ENCODE data around the gene PRPF8.
"Not testable (repeated sequence)": the region's sequence is repeated elsewhere in the genome, so short reads cannot be mapped to it uniquely, and the experiment has no call there.

The PRPF8 gene

DNA sequence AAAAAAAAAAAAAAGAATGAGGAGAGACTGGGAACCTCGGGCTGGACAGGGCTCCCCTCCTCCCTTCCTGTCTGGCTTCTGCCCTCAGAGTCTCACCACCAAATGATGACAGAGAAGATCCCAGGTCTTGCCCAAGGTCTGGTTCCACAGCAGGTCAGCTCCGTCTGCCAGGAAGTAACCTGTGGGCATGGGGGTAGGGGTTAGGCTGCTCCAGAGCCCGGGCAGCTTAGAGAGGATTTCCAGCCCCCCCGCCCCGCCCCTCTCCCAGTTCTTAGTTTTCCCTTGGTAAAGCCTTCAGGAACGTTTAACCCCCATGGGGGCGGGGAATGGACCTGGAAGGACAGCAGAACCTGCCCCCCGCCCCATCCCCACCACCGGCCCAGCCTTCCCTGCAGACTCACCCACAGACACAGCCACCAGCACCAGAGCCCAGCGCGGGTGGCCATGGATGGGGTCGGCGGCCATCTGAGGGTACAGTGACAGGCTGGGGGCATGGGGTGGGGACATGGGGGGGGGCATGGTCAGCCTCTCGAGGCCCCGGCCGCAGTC, 24.8 kb upstream of the PRPF8 start:
- Histone ChIP-seq H3K27ac (ENCODE audit: low read depth, low read length, severe bottlenecking) (no peak overlapping the region), H3K4me1 (ENCODE audit: control insufficient read depth, insufficient read depth, low read length, poor library complexity, severe bottlenecking) (peaks cover 42% of the 10 kb centered on the region), H3K36me3 (ENCODE audit: control insufficient read depth, insufficient read depth, low read length) (peaks cover 36% of the 10 kb centered on the region), H3K4me3 (ENCODE audit: extremely low read depth, insufficient read depth, low read length, poor library complexity, severe bottlenecking) (peak overlapping the region; percentile 49), H3K9me3 (ENCODE audit: control insufficient read depth, low read length) (no peaks in the 10 kb centered on the region)
- 0 to 41% methylated on average over 1 to 4 of the region's 16 CpGs for WGBS, 2 experiments (ENCODE audit: insufficient coverage in 2 of 2)

DNA sequence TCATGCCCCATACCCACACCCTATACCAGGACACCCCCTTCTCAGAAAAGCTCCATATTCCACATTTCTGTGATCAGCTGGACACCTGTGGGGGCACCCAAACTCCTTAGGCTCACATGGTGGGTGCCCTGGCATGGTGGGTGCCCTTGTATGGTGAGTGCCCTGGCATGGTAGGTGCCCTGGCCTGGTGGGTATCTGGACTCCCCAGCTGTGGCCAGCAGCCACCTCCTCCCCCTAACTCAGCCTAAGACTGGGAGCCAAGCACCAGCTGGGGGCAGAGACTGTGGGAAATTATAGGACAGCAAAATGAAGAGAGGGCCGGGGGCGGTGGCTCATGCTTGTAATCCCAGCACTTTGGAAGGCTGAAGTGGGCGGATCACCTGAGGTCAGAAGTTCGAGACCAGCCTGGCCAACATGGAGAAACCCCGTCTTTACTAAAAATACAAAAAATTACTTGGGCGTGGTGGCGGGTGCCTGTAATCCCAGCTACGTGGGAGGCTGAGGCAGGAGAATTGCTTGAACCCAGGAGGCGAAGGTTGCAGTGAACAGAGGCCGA, 24.2 kb upstream of the PRPF8 start:
- not testable (repeated sequence) for H3K27ac ChIP-seq (ENCODE audit: low read depth, low read length, severe bottlenecking); H3K9me3 ChIP-seq (ENCODE audit: control insufficient read depth, low read length); H3K4me3 ChIP-seq (ENCODE audit: extremely low read depth, insufficient read depth, low read length, poor library complexity, severe bottlenecking)
- Histone ChIP-seq H3K36me3 (ENCODE audit: control insufficient read depth, insufficient read depth, low read length) (peaks cover 30% of the 10 kb centered on the region), H3K4me1 (ENCODE audit: control insufficient read depth, insufficient read depth, low read length, poor library complexity, severe bottlenecking) (peaks cover 41% of the 10 kb centered on the region)
- 97 to 98% methylated on average over 7 to 9 of the region's 10 CpGs for WGBS, 2 experiments (ENCODE audit: insufficient coverage in 2 of 2)

DNA sequence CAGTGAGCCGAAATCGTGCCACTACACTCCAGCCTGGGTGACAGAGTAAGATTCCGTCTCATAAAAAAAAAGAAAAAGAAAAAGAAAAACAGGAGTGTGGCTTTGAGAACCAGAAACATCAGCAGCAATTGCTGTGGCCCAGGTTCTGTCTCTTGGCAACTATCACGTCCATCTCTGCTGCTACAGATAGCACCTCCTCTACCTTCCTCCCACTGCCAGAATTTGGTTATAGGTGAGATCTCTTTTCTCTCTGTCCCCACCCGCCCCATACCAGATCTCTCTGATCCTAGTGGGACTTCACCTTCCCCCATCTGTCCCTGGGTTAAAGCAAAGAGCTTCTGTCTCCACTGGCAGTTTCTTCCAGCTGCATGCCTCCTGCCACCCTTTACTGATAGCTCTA, 22.4 kb upstream of the PRPF8 start:
- Histone ChIP-seq H3K4me3 (ENCODE audit: extremely low read depth, insufficient read depth, low read length, poor library complexity, severe bottlenecking) (no peak overlapping the region), H3K27ac (ENCODE audit: low read depth, low read length, severe bottlenecking) (no peak overlapping the region), H3K36me3 (ENCODE audit: control insufficient read depth, insufficient read depth, low read length) (peaks cover 12% of the 10 kb centered on the region), H3K4me1 (ENCODE audit: control insufficient read depth, insufficient read depth, low read length, poor library complexity, severe bottlenecking) (peaks cover 23% of the 10 kb centered on the region), H3K9me3 (ENCODE audit: control insufficient read depth, low read length) (no peaks in the 10 kb centered on the region)
- WGBS, 2 experiments (ENCODE audit: insufficient coverage in 2 of 2): 76 to 95% methylated on average over 3 to 4 of the region's 5 CpGs

GRCh38 chr17:1705004-1705403, 20.3 kb upstream of the PRPF8 start:
- H3K4me3 ChIP-seq (ENCODE audit: extremely low read depth, insufficient read depth, low read length, poor library complexity, severe bottlenecking): no peak overlapping the region
- H3K9me3 ChIP-seq (ENCODE audit: control insufficient read depth, low read length): no peaks in the 10 kb centered on the region
- WGBS, 2 experiments (ENCODE audit: insufficient coverage in 2 of 2): 85 to 91% methylated on average over 7 of the region's 7 CpGs
- H3K36me3 ChIP-seq (ENCODE audit: control insufficient read depth, insufficient read depth, low read length): no peaks in the 10 kb centered on the region
- H3K27ac ChIP-seq (ENCODE audit: low read depth, low read length, severe bottlenecking): no peak overlapping the region
- H3K4me1 ChIP-seq (ENCODE audit: control insufficient read depth, insufficient read depth, low read length, poor library complexity, severe bottlenecking): peaks cover 6% of the 10 kb centered on the region

DNA sequence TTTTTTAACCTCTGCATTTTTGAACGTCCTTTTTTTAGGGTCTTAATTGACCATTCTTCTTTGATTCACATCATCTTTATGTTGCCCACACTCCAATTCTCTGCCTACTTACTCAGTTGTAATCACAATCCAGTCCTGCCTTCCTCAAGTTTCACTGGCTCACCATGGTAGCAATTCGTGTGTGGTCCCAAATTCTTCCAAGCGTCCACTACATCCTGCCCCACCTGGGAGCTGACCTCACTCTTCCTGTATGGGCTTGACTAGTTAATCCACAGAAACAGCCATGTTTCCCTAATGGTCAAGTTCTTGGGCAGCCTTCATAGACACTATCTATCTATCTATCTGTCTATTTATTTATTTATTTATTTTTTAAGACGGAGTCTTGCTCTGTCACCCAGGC, 18.4 kb upstream of the PRPF8 start:
- no peaks in the 10 kb centered on the region for H3K9me3 ChIP-seq (ENCODE audit: control insufficient read depth, low read length)
- no peaks in the 10 kb centered on the region for H3K36me3 ChIP-seq (ENCODE audit: control insufficient read depth, insufficient read depth, low read length)
- no peak overlapping the region for H3K27ac ChIP-seq (ENCODE audit: low read depth, low read length, severe bottlenecking)
- 70 to 75% methylated on average over 3 of the region's 4 CpGs for WGBS, 2 experiments (ENCODE audit: insufficient coverage in 2 of 2)
- no peak overlapping the region for H3K4me3 ChIP-seq (ENCODE audit: extremely low read depth, insufficient read depth, low read length, poor library complexity, severe bottlenecking)
- peaks cover 4% of the 10 kb centered on the region for H3K4me1 ChIP-seq (ENCODE audit: control insufficient read depth, insufficient read depth, low read length, poor library complexity, severe bottlenecking)

- WGBS, 2 experiments (ENCODE audit: insufficient coverage in 2 of 2): 83 to 89% methylated on average over 3 to 4 of the region's 5 CpGs
- not testable (repeated sequence) for H3K27ac ChIP-seq (ENCODE audit: low read depth, low read length, severe bottlenecking); H3K4me3 ChIP-seq (ENCODE audit: extremely low read depth, insufficient read depth, low read length, poor library complexity, severe bottlenecking); H3K4me1 ChIP-seq (ENCODE audit: control insufficient read depth, insufficient read depth, low read length, poor library complexity, severe bottlenecking); H3K36me3 ChIP-seq (ENCODE audit: control insufficient read depth, insufficient read depth, low read length); H3K9me3 ChIP-seq (ENCODE audit: control insufficient read depth, low read length)
These were observed 15.2 kb upstream of the PRPF8 start for GRCh38 chr17:1699891-1700290.

DNA sequence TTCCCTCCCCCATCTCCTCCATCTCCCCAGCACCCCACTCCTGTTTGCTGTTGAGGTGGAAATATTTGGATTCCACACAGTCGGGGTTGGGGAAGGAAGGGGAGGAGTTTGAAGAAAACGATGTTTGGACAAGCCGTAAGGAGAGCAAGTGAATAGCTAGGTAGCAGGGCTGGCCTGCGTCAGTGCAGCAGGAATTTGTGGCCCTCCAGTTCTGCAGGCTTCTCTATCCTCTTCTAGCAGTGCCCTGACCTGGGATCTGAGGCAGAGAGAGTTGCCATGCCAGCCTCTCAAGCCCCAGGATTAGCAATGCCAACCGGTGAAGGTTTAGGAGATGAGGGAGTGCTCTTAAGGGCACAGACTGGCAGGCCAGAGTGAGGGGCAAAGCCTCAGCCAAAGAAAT, 13.0 kb upstream of the PRPF8 start:
- Histone ChIP-seq H3K9me3 (ENCODE audit: control insufficient read depth, low read length) (peaks cover 4% of the 10 kb centered on the region), H3K4me1 (ENCODE audit: control insufficient read depth, insufficient read depth, low read length, poor library complexity, severe bottlenecking) (no peaks in the 10 kb centered on the region), H3K36me3 (ENCODE audit: control insufficient read depth, insufficient read depth, low read length) (no peaks in the 10 kb centered on the region), H3K27ac (ENCODE audit: low read depth, low read length, severe bottlenecking) (no peak overlapping the region), H3K4me3 (ENCODE audit: extremely low read depth, insufficient read depth, low read length, poor library complexity, severe bottlenecking) (no peak overlapping the region)
- 75 to 79% methylated on average over 4 to 5 of the region's 5 CpGs for WGBS, 2 experiments (ENCODE audit: insufficient coverage in 2 of 2)

GRCh38 chr17:1695365-1695764, 10.7 kb upstream of the PRPF8 start:
- Histone ChIP-seq H3K4me1 (ENCODE audit: control insufficient read depth, insufficient read depth, low read length, poor library complexity, severe bottlenecking) (no peaks in the 10 kb centered on the region), H3K27ac (ENCODE audit: low read depth, low read length, severe bottlenecking) (no peak overlapping the region), H3K4me3 (ENCODE audit: extremely low read depth, insufficient read depth, low read length, poor library complexity, severe bottlenecking) (no peak overlapping the region), H3K9me3 (ENCODE audit: control insufficient read depth, low read length) (peaks cover 8% of the 10 kb centered on the region), H3K36me3 (ENCODE audit: control insufficient read depth, insufficient read depth, low read length) (no peaks in the 10 kb centered on the region)
- WGBS, 2 experiments (ENCODE audit: insufficient coverage in 2 of 2): 97% methylated on average over 6 to 7 of the region's 8 CpGs

- no peaks in the 10 kb centered on the region for H3K4me1 ChIP-seq (ENCODE audit: control insufficient read depth, insufficient read depth, low read length, poor library complexity, severe bottlenecking)
- H3K9me3 ChIP-seq (ENCODE audit: control insufficient read depth, low read length): peaks cover 8% of the 10 kb centered on the region
- H3K27ac ChIP-seq (ENCODE audit: low read depth, low read length, severe bottlenecking): no peak overlapping the region
- WGBS, 2 experiments (ENCODE audit: insufficient coverage in 2 of 2): 78 to 86% methylated on average over 7 of the region's 7 CpGs
- H3K36me3 ChIP-seq (ENCODE audit: control insufficient read depth, insufficient read depth, low read length): no peaks in the 10 kb centered on the region
- H3K4me3 ChIP-seq (ENCODE audit: extremely low read depth, insufficient read depth, low read length, poor library complexity, severe bottlenecking): no peak overlapping the region
These were observed 8.7 kb upstream of the PRPF8 start for GRCh38 chr17:1693339-1693738.

GRCh38 chr17:1690544-1691221, 6.0 kb upstream of the PRPF8 start:
- WGBS, 2 experiments (ENCODE audit: insufficient coverage in 2 of 2): no CpG with 5 or more reads among the region's 8 CpGs
- H3K9me3 ChIP-seq (ENCODE audit: control insufficient read depth, low read length): peaks cover 8% of the 10 kb centered on the region
- H3K27ac ChIP-seq (ENCODE audit: low read depth, low read length, severe bottlenecking): no peak overlapping the region
- H3K36me3 ChIP-seq (ENCODE audit: control insufficient read depth, insufficient read depth, low read length): no peaks in the 10 kb centered on the region
- H3K4me3 ChIP-seq (ENCODE audit: extremely low read depth, insufficient read depth, low read length, poor library complexity, severe bottlenecking): no peak overlapping the region
- no peaks in the 10 kb centered on the region for H3K4me1 ChIP-seq (ENCODE audit: control insufficient read depth, insufficient read depth, low read length, poor library complexity, severe bottlenecking)

DNA sequence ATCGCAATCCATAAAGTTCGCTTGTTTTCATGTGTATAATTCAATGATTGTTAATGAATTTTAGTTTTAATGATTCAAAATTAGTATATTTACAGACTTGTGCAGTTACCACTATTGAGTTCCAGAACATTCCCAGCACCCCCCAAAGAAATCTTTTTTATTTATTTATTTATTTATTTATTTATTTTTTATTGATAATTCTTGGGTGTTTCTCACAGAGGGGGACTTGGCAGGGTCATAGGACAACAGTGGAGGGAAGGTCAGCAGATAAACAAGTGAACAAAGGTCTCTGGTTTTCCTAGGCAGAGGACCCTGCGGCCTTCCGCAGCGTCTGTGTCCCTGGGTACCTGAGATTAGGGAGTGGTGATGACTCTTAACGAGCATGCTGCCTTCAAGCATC, 3.7 kb upstream of the PRPF8 start:
- H3K4me1 ChIP-seq (ENCODE audit: control insufficient read depth, insufficient read depth, low read length, poor library complexity, severe bottlenecking); H3K4me3 ChIP-seq (ENCODE audit: extremely low read depth, insufficient read depth, low read length, poor library complexity, severe bottlenecking); H3K9me3 ChIP-seq (ENCODE audit: control insufficient read depth, low read length); H3K36me3 ChIP-seq (ENCODE audit: control insufficient read depth, insufficient read depth, low read length); H3K27ac ChIP-seq (ENCODE audit: low read depth, low read length, severe bottlenecking): not testable (repeated sequence)
- no CpG with 5 or more reads among the region's 6 CpGs for WGBS, 2 experiments (ENCODE audit: insufficient coverage in 2 of 2)
